CD14-positive monocyte (primary cell): ENCODE measurements around the gene TTLL7. TPM values are rescaled to one million over a fixed set of nuclear protein-coding genes. Genes with fewer than 3 reads are reported as not detected.

ENCODE experiments used
- DNase-seq, 3 donors: peaks; one replicate each; pipeline ENCODE4 v3.0.0-alpha.2; 2011 to 2022
- H2AFZ ChIP-seq: 2 replicates; pipeline ENCODE4 v1.6.0; 2012; ENCODE audit warnings: mild to moderate bottlenecking, low read depth, low read length, inconsistent platforms; ENCODE audit not compliant: insufficient read depth, poor library complexity, severe bottlenecking
- H3K27ac ChIP-seq, 2 donors: 1 replicate in 1 of 2; 2 replicates in 1 of 2; pipeline ENCODE4 v1.5.1; 2012 to 2013; ENCODE audit warnings: low read length in 2 of 2, control low read depth in 1 of 2, inconsistent platforms in 1 of 2, low read depth in 1 of 2, mild to moderate bottlenecking in 1 of 2
- H3K27me3 ChIP-seq, 2 donors: one replicate each; pipeline versions ENCODE4 v1.6.0 to v1.6.1; 2011 to 2013; ENCODE audit warnings: low read length in 2 of 2; ENCODE audit not compliant: control insufficient read depth in 2 of 2, insufficient read depth in 2 of 2
- H3K36me3 ChIP-seq, 2 donors: replicated peaks in 1 of 2; 1 replicate in 1 of 2; 2 replicates in 1 of 2; pipeline versions ENCODE4 v1.5.1 to v1.6.1; 2012 to 2013; ENCODE audit warnings: low read length in 2 of 2, control low read depth in 1 of 2, inconsistent platforms in 1 of 2, mild to moderate bottlenecking in 1 of 2; ENCODE audit not compliant: insufficient read depth in 2 of 2, control insufficient read depth in 1 of 2
- H3K4me1 ChIP-seq, 2 donors: 1 replicate in 1 of 2; 2 replicates in 1 of 2; pipeline versions ENCODE4 v1.5.1 to v1.6.1; 2012 to 2013; ENCODE audit warnings: low read length in 2 of 2, control low read depth in 1 of 2, inconsistent platforms in 1 of 2, mild to moderate bottlenecking in 1 of 2, moderate library complexity in 1 of 2; ENCODE audit not compliant: insufficient read depth in 2 of 2, control insufficient read depth in 1 of 2
- H3K4me2 ChIP-seq: replicated peaks from 2 replicates; pipeline ENCODE3; 2012; ENCODE audit warnings: low read length, moderate library complexity, mild to moderate bottlenecking; ENCODE audit not compliant: poor library complexity, severe bottlenecking; ENCODE audit errors: extremely low read depth
- H3K4me3 ChIP-seq, 3 experiments: fragments of 200-600 bp in 1 of 3; sonication (generic) in 1 of 3; replicated peaks in 1 of 3; 1 replicate in 2 of 3; 2 replicates in 1 of 3; pipeline ENCODE4 v1.5.1; 2011 to 2013; ENCODE audit warnings: low read length in 3 of 3, mild to moderate bottlenecking in 3 of 3, control low read depth in 2 of 3, low read depth in 2 of 3, inconsistent platforms in 1 of 3, moderate library complexity in 1 of 3
- H3K79me2 ChIP-seq: 2 replicates; pipeline ENCODE4 v1.6.0; 2012; ENCODE audit warnings: mild to moderate bottlenecking, control low read depth, inconsistent platforms, low read length, moderate library complexity; ENCODE audit not compliant: insufficient read depth
- H3K9ac ChIP-seq: 2 replicates; pipeline ENCODE4 v1.6.0; 2017; ENCODE audit warnings: low read length, mild to moderate bottlenecking; ENCODE audit not compliant: insufficient read depth, poor library complexity, severe bottlenecking
- H3K9me3 ChIP-seq, 2 donors: replicated peaks in 1 of 2; 1 replicate in 1 of 2; 2 replicates in 1 of 2; pipeline versions ENCODE4 v1.5.1 to v1.6.1; 2012 to 2013; ENCODE audit warnings: low read length in 2 of 2, control low read depth in 1 of 2; ENCODE audit not compliant: control insufficient read depth in 1 of 2, insufficient read depth in 1 of 2
- H4K20me1 ChIP-seq: 2 replicates; pipeline ENCODE4 v1.6.0; 2012; ENCODE audit warnings: mild to moderate bottlenecking, low read length, control low read depth, moderate library complexity; ENCODE audit not compliant: insufficient read depth
- H3K27ac Mint-ChIP-seq, 7 donors: one replicate each; pipeline ENCODE4 v1.8.0; 2020; ENCODE audit warnings: mild to moderate bottlenecking in 7 of 7, mixed read lengths in 7 of 7, moderate library complexity in 6 of 7, inconsistent platforms in 2 of 7
- H3K27me3 Mint-ChIP-seq, 3 donors: one replicate each; pipeline ENCODE4 v1.8.0; 2021 to 2022; ENCODE audit warnings: low read depth in 3 of 3, mild to moderate bottlenecking in 3 of 3, mixed read lengths in 3 of 3, moderate library complexity in 3 of 3, inconsistent platforms in 1 of 3
- H3K36me3 Mint-ChIP-seq, 2 donors: one replicate each; pipeline ENCODE4 v1.8.0; 2020; ENCODE audit warnings: mixed read lengths in 2 of 2, inconsistent platforms in 1 of 2, mild to moderate bottlenecking in 1 of 2
- H3K4me1 Mint-ChIP-seq: one replicate; pipeline ENCODE4 v1.8.0; 2020; ENCODE audit warnings: mild to moderate bottlenecking, mixed read lengths
- H3K4me3 Mint-ChIP-seq, 2 donors: one replicate each; pipeline ENCODE4 v1.8.0; 2020; ENCODE audit warnings: mild to moderate bottlenecking in 2 of 2, mixed read lengths in 2 of 2, moderate library complexity in 1 of 2
- H3K9me3 Mint-ChIP-seq, 7 donors: one replicate each; pipeline ENCODE4 v1.8.0; 2020 to 2022; ENCODE audit warnings: mixed read lengths in 7 of 7, mild to moderate bottlenecking in 6 of 7, moderate library complexity in 6 of 7, inconsistent platforms in 2 of 7
- CTCF ChIP-seq: fragments of 200-600 bp; IDR thresholded peaks from one replicate; pipeline ENCODE4 v1.8.0; 2022; ENCODE audit warnings: antibody characterized with exemption, mild to moderate bottlenecking
- WGBS: methylation state at CpG from one replicate; pipeline ENCODE4 v1.1.5; 2013; ENCODE audit warnings: missing lambda C conversion rate; ENCODE audit not compliant: insufficient coverage; 5-methylcytosine and 5-hydroxymethylcytosine counted together
- intact Hi-C, 2 donors: fragments of 100-400 bp; cut with micrococcal nuclease; formaldehyde crosslinking; loops; one replicate each; pipeline versions ENCODE4 v1.15.0 to v1.15.1; 2023
- polyA plus RNA-seq, 3 donors: library from polyadenylated mRNA; depleted of rRNA in 1 of 3; unstranded in 2 of 3; stranded (reverse) in 1 of 3; fragments of 300-500 nt in 2 of 3; fragments of >200 nt in 1 of 3; fragmentation: Illumina TruSeq in 2 of 3; gene quantifications; 1 replicate in 2 of 3; 2 replicates in 1 of 3; pipeline ENCODE4 v1.2.3, GENCODE V29; 2012 to 2021

Gene TTLL7
- polyA plus RNA-seq, 3 donors, result 0.12 to 0.69 TPM; not detected in 1

- no peak overlapping the region for H3K27ac ChIP-seq
- no peak overlapping the region for H3K4me3 ChIP-seq
- DNase-seq, result no peak
- H3K9ac ChIP-seq, result no peak overlapping the region
- H4K20me1 ChIP-seq, result no peaks in the 10 kb centered on the region
- no peak overlapping the region for H2AFZ ChIP-seq
- Mint-ChIP-seq H3K4me3 (no peak overlapping the region), H3K27ac (no peak overlapping the region), H3K27me3 (peaks cover 0 to 5% (median 2%) of the 10 kb centered on the region in 3 donors), H3K9me3 (no peaks in the 10 kb centered on the region), H3K36me3 (no peaks in the 10 kb centered on the region), H3K4me1 (no peaks in the 10 kb centered on the region)
- H3K27me3 ChIP-seq, result no peaks in the 10 kb centered on the region
- no peak for TF ChIP-seq CTCF
- H3K79me2 ChIP-seq, result no peaks in the 10 kb centered on the region
- intact Hi-C loops, result no loop called here
- no peak overlapping the region for H3K4me2 ChIP-seq
- H3K9me3 ChIP-seq, result no peaks in the 10 kb centered on the region
- no peaks in the 10 kb centered on the region for H3K4me1 ChIP-seq
- WGBS, result 100% methylated on average over 1 of the region's 2 CpGs
- H3K36me3 ChIP-seq, result no peaks in the 10 kb centered on the region
Measured at GRCh38 chr1:83897516-83897915, 101.4 kb downstream of the TTLL7 start.

GRCh38 chr1:83896299-83896698 is 102.6 kb downstream of the TTLL7 start:
- no peak overlapping the region for H3K9ac ChIP-seq
- DNase-seq, result no peak
- H3K4me3 ChIP-seq, result no peak overlapping the region
- no peaks in the 10 kb centered on the region for H3K4me1 ChIP-seq
- Mint-ChIP-seq H3K27ac (no peak overlapping the region), H3K27me3 (peaks cover 0 to 2% (median 1%) of the 10 kb centered on the region in 3 donors), H3K9me3 (no peaks in the 10 kb centered on the region), H3K4me1 (no peaks in the 10 kb centered on the region), H3K4me3 (no peak overlapping the region), H3K36me3 (no peaks in the 10 kb centered on the region)
- no CpG with 5 or more reads among the region's 6 CpGs for WGBS
- no peaks in the 10 kb centered on the region for H3K79me2 ChIP-seq
- H3K9me3 ChIP-seq, result no peaks in the 10 kb centered on the region
- intact Hi-C loops, result no loop called here
- no peak overlapping the region for H2AFZ ChIP-seq
- no peak overlapping the region for H3K4me2 ChIP-seq
- no peaks in the 10 kb centered on the region for H3K27me3 ChIP-seq
- no peaks in the 10 kb centered on the region for H4K20me1 ChIP-seq
- no peaks in the 10 kb centered on the region for H3K36me3 ChIP-seq
- H3K27ac ChIP-seq, result no peak overlapping the region
- no peak for TF ChIP-seq CTCF
